Mesenteric fat pad (tissue), 1 donor: ENCODE results near the gene HOXC4. TPM values are rescaled to one million over a fixed set of nuclear protein-coding genes. Genes with fewer than 3 reads are reported as not detected.

ENCODE experiments used
- DNase-seq: peaks from one replicate; pipeline ENCODE4 v3.0.0-alpha.2; 2020; ENCODE audit warnings: low spot score
- long read RNA-seq: library from polyadenylated mRNA; unstranded; transcript quantifications from one replicate; pipeline ENCODE4 v2.0.0, GENCODE V29; 2020
- total RNA-seq: library from RNA; stranded (reverse); fragmentation: NEBNext Ultra II Directional; extraction: Animal tissue kit (Norgen Biotek cat#: 25700); gene quantifications from one replicate; pipeline ENCODE4 v1.2.1, GENCODE V29; 2021
- donor health status: DM: yes; HTN: yes; CAD: no.

The HOXC4 gene
- total RNA-seq: 2.2 TPM
- long read RNA-seq: 0 reads

GRCh38 chr12:54053751-54054741 lies at the start of gene HOXC4:
Gene HOXC4 (plus strand): TSS chr12:54053835. CDS start chr12:54053923, 88 bp downstream.
- peak; percentile 88 for DNase-seq

GRCh38 chr12:54004063-54004840 lies 49.4 kb upstream of the HOXC4 start:
- DNase-seq: no peak

- DNase-seq: no peak
Observed at GRCh38 chr12:54004841-54005530, 48.6 kb upstream of the HOXC4 start.

- no peak for DNase-seq
Observed at GRCh38 chr12:54005531-54005852, 48.1 kb upstream of the HOXC4 start.

GRCh38 chr12:54005853-54006558 lies 47.6 kb upstream of the HOXC4 start:
- peak; percentile 95 for DNase-seq

- no peak for DNase-seq
Observed at GRCh38 chr12:54006559-54007220, 46.9 kb upstream of the HOXC4 start.

- DNase-seq: no peak
Observed at GRCh38 chr12:54007538-54008259, 45.9 kb upstream of the HOXC4 start.

GRCh38 chr12:54008260-54008552 lies 45.4 kb upstream of the HOXC4 start:
- DNase-seq: no peak

- no peak for DNase-seq
Observed at GRCh38 chr12:54009171-54010052, 44.2 kb upstream of the HOXC4 start.

GRCh38 chr12:54010053-54010971 lies 43.3 kb upstream of the HOXC4 start:
- no peak for DNase-seq

GRCh38 chr12:54010972-54011664 lies 42.5 kb upstream of the HOXC4 start:
- no peak for DNase-seq

- DNase-seq: no peak
Observed at GRCh38 chr12:54011665-54012532, 41.7 kb upstream of the HOXC4 start.

- no peak for DNase-seq
Observed at GRCh38 chr12:54012631-54013409, 40.8 kb upstream of the HOXC4 start.

- DNase-seq: no peak
Observed at GRCh38 chr12:54014377-54015017, 39.1 kb upstream of the HOXC4 start.
